Measurements from ENCODE around the gene RNF220.
A peak's percentile ranks its signal among the peaks of the same experiment; 100 is the strongest.
"Not testable (repeated sequence)": the region's sequence is repeated elsewhere in the genome, so short reads cannot be mapped to it uniquely, and the experiment has no call there.

The RNF220 gene

DNA sequence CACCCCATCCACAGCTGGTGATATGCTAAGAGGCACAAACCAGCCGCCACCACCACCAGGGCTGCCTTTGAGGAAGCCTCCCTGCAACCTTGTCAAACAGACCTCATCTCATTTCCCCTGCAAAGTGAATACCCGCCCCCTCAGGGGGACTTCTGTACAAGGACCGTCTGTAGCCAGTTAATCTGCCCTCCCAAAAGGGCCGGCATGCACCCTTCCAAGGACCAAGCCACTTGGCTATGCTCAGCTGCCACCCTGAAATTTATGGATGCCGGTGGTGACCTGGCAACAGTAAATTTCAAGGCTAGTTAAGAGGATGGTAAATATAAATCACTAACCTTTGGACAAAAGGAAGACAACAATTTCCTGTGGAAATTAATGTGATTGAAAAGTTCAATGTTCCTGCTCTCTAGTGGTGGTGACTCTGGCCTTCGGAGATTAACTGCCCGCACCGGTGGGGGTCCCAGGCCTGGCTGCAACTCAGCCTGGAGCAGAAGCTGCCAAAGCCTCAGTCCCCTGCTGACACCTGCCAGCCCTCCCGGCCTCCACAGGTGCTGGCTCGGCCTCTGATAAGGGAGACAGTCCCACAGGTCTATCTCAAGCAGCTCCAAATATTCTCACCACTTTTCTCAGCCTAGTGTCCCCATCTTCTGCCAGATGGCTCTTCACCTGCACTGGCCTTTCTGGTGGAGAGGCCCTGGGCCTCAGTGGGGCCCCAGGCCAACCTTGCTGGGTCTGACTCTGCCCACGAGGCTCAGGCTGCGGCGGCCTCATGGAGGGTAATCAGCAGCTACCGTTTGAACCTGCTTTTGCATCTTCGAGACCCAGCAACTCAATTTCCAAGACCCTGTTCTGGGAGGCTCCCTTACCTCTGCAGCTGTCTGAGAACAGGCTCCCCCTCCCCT, 257.0 kb downstream of the RNF220 start:
- DNase-seq, result no peak

DNA sequence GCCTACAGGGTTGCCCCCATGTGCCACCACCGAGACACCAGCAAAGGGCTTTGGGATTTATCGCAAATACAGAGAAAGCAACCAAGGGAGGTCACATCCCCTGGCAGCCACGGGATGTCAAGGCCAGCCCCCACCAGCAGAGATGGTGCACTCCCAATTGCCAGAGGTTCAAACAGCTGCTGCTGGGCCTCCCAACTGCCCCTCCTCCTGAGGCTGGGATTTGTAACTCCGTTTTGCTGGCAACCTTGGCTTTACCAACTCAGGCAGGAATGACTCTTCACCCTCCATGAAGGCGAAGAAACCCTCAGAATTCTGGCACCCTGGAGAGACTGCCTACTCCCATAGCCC, 257.6 kb downstream of the RNF220 start:
- no peak for DNase-seq

DNA sequence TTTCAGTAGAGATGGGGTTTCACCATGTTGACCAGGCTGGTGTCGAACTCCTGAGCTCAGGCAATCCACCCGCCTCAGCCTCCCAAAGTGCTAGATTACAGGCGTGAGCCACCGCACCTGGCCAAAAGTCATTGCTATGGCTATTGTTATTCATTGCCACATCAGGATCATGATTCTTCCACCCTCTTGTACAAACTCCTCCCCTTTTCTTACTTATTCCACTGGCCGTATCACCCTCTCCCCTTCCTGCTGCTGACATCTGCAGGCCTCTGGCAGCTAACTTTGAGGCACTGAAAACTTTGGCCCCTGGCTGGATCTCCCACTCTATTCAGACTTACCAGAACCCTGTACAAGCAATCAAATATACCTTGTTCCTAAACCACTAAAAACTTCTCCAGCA, 258.4 kb downstream of the RNF220 start:
- no peak for DNase-seq

DNA sequence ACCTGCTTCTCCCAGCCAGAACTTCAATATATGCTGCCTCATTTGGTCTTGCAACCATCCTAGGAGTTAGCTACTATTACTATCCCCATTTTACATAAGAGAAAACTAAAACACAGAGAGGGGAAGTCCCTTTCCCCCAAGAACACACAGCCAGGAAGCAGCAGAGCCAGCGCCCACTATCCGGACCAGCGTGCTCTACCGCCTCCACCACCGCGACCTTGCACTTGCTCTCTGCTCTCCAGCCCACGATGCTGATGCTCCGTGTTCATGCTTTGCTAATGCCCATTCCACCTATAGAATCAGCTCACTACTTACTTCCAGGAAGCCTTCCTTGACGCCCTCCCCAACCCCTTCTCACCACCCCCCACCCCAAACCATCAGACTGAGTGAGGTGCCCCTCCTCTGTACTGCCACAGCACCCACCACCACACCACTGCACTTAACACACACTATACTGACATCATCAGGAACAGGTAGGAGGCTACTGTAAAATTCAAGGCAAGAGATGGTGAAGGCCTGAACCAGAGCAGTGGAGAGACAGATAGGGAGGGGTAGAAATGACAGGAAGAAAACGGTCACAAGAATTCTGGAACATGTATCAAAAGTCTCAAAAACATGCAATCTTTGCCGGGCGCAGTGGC, 259.8 kb downstream of the RNF220 start:
- peak in 2 of 5 experiments; percentile 22 to 32 for DNase-seq

DNA sequence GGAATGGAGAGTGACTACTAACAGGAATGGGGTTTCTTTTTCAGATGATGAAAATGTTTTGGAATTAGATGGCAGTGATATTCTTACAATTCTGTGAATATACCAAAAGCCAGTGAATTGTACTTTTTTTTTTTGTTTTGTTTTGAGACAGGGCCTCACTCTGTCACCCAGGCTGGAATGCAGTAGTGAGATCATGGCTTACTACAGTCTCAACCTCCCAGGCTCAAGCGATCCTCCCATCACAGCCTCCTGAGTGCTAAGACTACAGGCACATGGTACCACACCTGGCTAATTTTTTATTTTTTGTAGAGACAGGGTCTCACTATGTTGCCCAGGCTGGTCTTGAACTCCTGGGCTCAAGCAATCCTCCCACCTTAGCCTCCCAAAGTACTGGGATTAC, 261.7 kb downstream of the RNF220 start:
- not testable (repeated sequence) for DNase-seq

DNA sequence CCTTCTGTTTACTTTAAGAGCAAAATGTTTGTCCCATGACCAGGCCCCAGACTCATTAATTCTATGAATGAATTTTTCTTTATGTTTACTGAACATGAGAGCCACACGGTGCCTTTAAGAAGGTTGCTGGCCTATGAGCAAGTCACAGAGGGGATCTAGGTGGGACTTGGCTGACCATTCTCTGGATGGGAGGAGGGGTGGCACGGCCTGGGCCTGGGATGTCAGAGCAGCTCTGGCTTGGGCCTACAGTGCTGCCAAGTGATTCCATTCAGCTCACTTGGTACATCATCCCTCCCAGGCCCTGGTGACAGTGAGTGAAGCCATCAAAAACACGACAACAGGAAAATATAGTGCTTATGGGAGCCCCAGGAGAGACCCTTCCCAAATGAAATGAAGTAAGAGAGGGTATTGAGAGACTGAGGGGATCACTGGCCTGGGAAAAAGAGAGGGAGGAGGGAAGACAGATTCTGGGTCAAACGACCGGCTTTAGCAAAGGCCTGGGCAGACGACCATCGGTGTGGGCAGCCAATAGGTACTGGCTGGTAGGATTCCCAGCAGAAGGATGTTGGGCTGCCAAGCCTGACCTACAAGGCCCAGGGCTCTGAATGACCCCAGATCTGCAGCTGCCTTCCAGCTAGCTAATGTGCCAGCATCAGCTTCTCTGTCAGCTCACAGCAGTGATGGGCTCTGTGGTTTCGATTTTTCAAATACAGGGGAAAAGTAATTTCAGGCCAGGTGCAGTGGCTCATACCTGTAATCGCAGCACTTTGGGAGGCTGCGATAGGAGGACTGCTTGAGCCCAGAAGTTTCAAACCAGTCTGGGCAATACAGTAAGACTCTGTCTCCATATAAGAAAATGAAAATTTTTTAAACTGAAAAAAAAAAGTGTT, 265.9 kb downstream of the RNF220 start:
- DNase-seq, result no peak

DNA sequence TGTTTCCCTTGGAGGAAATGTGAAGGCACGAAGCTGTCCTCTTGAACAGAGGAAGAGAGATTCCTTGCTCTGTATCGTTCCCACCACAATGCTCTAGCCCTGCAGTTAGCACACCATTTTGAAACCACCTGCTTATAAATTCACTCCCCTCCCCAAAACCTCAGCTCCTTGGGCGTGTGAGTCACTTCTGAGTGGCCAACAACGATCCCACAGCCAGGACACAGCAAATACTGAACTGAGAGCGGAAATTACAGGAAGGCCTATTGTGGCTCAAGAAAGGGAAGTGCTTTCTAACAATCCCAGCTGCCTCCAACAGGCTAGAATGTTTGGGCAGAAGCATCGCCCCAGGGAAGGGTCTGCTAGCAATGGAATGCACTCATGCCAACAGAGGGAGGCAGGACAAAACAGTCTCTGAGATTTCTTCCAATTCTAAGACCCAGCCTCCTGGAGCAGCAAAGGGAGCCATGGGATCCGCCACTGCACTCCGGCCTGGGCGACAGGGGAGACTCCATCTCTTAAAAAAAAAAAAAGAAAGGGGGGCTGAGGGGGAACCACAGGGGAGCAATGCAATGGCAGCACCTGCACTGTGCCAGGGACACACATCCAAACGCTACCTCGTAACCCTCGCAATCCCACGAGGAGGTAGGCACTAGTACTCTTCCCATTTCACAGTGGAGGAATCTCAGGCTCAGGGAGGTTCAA, 267.4 kb downstream of the RNF220 start:
- DNase-seq, result no peak

DNA sequence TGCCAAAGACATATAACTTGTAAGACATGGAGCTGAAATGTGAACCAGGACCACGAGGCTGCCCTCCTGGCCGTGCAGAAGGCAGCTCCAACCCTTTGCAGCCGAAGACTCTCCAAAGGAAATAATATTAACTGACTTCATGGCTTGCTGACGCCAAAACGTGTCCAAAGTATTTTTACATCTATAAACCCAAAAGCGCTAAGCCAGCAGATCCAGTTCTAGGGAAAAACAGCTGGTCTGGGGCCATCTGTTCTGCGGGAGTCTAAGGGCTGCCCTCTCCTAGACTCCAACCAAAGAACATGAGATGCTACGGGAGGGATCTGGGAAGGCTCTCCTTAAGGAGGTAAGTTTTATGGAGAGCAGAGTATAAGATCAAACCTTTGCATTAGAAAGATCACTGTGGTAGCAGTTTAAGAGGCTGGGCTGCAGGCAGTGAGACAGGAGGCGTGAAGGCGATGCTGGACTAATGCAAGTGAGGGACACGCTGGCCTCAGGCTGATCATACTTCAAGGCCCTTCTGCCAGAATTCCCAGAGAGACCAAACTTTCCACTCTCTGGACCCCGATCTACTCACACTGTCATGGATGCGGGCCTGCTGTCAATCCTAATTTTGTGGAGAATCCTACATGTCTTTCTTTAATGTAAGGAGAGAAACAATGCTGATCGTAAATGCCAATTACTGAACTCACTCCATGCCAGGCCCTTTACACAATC, 268.1 kb downstream of the RNF220 start:
- no peak for DNase-seq

DNA sequence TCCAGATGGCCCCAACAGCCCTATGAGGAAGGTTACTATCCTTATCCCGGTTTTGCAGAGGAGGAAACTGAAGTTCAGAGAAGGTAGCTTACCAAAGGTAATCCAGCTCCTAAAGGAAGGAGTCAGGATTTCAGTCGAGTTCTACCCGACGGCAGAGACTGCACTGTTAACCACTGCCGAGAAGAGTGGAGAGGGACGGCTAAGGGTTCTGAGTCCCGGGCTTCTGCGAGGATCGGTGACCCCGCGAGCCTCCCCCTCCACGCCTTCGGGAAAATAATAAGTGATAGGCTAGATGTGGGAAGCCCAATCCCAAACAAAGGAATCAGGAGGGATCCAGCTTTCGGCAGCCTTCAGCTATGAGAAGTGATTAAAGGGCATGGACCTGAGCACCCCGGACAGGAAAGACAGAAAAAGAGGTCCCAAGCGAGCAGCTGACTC, 268.6 kb downstream of the RNF220 start:
- DNase-seq, result no peak

DNA sequence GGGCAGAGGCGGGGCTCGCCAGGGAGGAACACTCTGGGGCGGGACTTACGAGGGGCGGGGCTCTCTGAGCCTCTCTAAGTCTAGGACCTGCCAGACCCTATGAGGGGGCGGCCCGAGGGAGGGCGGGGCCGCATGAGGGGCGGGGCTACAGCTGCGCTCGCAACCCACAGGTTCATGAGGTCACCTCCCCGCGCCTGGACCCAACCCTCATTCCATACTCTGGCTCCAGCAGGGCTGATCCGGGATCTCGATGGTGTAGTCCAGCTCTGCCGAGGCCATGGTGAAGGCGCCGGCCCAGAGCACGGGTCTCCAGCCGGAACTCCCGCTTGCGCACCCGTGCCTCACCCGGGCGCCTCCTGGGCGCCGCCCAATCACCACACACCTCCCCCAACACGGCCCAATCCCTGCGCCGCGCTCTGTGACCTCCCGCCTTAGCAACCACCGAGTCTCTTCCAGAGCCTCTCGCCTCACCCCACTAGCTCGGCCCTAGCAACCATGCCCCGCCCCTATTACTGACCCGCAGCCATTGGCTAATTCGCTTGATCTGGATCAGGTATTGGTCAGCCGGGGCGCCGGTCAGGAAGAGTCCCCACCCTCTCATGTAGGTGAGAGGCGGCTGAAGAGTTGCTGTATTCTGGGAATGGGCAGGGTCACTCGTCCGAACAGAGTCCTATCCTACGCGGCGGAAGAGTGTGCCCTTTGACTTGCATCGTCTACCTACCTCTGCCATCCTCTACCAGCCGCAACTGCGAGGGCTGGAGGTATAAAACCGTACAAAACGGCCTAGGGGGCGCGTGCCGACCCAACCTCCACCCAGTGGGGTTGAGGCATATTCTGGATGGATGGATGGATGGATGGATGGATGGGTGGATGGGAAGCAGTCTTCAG, 269.3 kb downstream of the RNF220 start, which contains the start of the genes ARMH1 and TMEM53:
Gene ARMH1, plus strand, starts transcription at position 602 of the 888 bp plus-strand sequence. CDS start 14,984 bp downstream, outside the sequence.
Gene TMEM53, minus strand, starts transcription at position 369 of the 888 bp plus-strand sequence. Its CDS starts 90 bp downstream, at position 279.
- DNase-seq, result peak; percentile 92 to 99 (median 95)

DNA sequence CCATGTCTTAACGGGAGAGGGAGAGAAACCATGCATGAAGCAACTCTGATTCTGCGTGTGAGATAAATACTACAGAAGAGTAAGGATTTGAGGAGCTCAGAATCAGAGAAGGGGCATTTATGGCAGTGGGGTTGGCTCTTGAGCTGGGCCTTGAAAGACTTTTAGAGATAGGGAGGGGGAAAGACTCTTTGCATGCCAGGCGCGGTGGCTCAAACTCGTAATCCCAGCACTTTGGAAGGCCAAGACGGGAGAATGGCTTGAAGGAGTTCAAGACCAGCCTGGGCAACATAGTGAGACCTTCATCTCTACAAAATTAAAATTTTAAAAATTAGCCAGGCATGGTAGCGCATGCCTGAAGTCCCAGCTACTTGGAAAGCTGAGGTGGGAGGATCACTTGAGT, 270.1 kb downstream of the RNF220 start:
- no peak for DNase-seq

DNA sequence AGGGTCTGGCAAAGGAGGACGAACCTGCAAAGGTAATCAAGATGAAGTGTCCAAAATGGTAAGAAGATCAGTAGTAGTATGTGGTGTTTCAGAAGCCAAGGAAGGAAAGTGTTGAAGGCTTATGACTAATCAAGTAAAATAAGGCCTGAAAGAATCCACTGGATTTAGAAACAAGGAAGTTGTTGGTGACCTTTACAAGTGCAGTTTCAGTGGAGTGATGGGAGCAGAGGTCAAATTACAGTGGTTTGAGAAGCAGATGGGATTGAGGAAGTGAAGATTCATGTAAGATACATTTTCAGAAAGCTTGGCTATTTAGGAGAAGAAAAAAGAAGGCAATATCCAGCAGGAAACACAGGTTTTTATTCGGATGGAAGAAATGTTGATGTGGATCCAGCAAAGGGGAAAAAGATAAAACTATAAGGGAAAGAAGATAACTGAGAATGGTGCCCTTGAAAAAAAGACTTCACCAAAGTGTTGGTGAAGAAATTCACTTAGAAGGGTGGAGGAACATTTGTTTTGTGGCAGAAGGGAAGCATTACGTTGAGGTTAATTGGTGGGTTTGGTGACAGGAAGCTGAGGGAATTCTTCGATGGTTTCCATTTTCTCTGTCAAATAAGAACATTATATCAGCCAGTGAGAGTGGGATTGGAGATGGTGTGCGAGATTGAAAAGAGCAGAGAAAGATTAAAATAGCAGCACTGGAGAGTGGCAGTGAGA, 271.6 kb downstream of the RNF220 start:
- DNase-seq, result no peak

DNA sequence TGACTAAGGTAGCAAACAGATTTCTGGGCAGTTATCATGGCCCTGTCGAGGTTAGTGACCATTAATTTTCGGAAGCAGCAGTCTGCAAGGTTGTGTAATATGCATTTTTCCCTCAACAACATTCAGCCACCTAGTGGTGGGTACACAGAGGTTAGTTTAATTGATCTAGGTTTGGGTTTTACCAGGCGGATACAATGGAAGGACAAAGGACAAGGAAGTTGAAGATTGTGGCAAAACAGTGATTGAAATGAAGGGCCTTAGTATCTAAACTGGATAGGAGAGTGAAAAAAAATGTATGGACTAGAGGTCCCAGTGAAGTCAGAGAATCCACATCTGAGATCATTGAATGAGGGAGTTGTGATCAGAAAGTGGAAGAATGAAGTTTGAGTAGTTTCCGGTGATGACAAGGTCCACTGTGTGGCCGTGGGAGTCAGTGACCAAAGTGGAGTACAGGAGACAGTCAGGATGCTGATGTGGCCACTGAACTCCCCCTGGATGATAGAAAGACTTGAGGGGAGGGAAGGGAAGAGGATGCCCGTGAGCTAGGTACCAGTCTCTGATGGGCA, 272.2 kb downstream of the RNF220 start:
- DNase-seq, result peak in 1 of 5 experiments; percentile 36

DNA sequence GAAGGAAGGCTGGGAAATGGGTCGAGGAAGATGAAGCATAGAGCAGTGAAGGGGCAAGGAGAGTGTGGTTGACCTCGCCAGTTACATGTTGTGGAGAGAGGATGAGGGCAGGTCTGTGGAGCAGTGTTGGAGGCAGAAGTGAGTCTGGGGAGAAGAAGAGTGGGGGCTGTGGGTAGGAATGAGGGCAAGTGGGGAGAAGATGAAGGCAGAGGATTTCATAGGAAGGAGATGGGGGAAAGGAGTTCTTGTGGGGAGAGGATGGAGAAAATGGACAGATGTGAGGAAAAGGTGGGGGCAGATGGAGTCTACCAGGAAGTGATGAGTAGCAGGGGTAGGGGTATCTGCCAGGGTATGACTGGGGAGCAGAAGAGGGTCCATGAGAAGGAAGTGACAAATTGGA, 273.1 kb downstream of the RNF220 start:
- DNase-seq, result no peak

DNA sequence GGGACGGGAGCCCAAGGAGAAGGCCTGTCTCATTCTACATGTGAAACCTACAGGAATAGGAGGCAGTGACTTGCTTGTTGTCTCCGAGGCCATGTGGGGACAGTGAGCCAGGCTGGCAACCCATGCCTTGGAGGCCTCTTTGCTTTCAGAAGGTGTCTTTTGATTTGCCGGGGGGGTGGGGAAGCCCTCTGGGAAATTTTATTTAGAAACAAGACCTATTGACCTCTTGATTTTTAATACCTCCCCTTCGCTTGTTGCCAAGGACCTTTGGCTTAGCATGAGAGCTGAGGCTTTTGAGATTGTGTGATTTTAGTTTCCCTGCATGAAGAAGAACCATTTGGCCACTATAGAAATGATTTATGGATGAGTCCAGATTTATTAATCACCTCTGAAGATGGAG, 273.6 kb downstream of the RNF220 start:
- no peak for DNase-seq

DNA sequence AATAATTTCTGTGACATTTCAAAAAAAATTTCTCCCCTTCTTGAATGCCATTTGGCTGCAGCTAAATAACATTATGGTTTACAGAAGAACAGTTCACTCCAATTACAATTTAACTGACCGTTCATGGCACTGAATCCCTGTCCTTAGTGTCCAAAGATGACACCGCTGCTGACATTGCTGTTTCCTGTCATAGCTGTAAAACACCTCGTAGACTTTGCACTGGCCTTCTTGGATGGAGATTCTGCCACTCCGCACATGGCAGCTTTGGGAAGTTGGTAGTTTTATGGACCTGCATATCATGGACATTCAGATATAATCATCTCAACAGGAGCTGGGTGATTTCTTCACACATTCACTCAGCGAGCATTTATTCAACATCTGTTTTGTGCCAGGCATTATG, 274.4 kb downstream of the RNF220 start:
- no peak for DNase-seq

DNA sequence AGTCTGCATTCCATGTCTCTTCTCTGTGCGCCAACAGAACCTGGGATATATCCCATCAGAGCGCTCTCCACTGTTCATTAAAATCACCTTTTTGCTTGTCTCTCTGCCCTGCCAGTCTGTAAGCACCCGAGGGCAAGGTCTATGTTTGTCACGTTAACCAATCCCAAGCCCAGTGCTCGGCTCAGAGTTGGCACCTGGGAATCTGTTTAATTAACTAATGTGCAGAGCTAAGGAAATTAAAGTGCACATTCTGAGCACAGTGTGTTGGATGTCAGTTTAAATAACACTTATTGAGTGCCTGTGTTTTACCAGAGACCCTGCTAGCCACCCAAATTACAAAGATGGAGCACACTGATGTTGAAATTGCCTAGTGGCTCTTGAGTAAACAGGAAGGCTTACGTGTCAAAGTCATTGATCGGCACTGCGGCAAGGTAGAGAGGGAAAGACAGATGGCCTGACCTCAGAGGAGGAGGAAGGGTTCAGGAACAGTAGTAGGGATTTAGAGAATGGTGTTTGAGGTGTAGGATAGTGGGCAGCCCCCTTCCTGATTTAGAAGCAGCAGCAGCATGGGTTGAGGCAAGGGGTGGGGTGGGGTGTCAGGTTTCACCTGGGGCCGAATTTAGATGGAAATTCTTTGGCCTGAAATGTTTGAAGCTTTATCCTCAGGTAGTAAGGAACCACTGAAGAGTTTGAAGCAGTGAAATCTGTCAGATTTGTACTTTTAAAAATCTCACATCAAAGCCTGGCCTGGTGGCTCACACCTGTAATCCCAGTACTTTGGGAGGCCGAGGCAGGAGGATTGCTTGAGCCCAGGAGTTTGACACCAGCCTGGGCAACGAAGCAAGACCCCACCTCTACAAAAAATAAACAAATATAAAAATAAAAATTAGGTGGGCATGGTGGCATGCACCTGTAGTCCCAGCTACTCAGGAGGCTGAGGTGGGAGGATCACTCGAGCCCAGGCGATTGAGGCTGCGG, 277.1 kb downstream of the RNF220 start:
- DNase-seq, result no peak

DNA sequence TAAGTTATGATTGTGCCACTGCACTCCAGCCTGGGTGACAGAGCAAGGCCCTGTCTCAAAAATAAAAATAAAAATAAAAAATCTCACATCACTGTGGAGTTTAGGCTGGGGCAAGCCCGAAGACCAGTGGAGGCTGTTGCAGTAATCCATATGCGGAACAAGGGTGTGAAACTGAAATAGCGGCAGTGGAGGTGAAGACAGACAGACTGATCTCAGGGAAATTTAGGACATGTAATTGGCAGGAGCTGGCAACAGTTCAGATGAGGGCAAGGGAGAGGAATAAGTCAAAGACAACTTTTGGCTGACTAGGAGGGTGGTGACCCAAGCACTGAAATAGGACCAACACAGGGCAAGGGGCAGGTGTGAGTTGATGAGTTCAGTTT, 277.8 kb downstream of the RNF220 start:
- DNase-seq, result no peak
